Hepatic stellate cell (primary cell): ENCODE data around the gene AKR1B1.

ENCODE experiments used
- DNase-seq: peaks from one replicate; pipeline ENCODE4 v3.0.0; 2011; ENCODE audit warnings: low spot score

AKR1B1 gene

GRCh38 chr7:134444198-134444960 is 14.5 kb downstream of the AKR1B1 start:
- no peak for DNase-seq

- no peak for DNase-seq
Observed at GRCh38 chr7:134443396-134444070, 15.4 kb downstream of the AKR1B1 start.

- no peak for DNase-seq
Observed at GRCh38 chr7:134442441-134443220, 16.3 kb downstream of the AKR1B1 start.

- no peak for DNase-seq
Observed at GRCh38 chr7:134441264-134441663, 17.6 kb downstream of the AKR1B1 start.

- DNase-seq = no peak
Observed at GRCh38 chr7:134440476-134440875, 18.4 kb downstream of the AKR1B1 start.

GRCh38 chr7:134440067-134440466 is 18.8 kb downstream of the AKR1B1 start:
- DNase-seq = no peak

GRCh38 chr7:134438946-134439345 is 20.0 kb downstream of the AKR1B1 start:
- DNase-seq = no peak

- DNase-seq = peak; percentile 49
Observed at GRCh38 chr7:134435161-134435920, 23.6 kb downstream of the AKR1B1 start.

- no peak for DNase-seq
Observed at GRCh38 chr7:134434701-134435100, 24.2 kb downstream of the AKR1B1 start.

- no peak for DNase-seq
Observed at GRCh38 chr7:134433430-134433829, 25.5 kb downstream of the AKR1B1 start.

- peak; percentile 91 for DNase-seq
Observed at GRCh38 chr7:134432296-134433152, 26.4 kb downstream of the AKR1B1 start.

- DNase-seq = no peak
Observed at GRCh38 chr7:134431815-134432214, 27.1 kb downstream of the AKR1B1 start.

GRCh38 chr7:134429481-134429880 is 29.4 kb downstream of the AKR1B1 start:
- no peak for DNase-seq

GRCh38 chr7:134428942-134429341 is 30.0 kb downstream of the AKR1B1 start:
- DNase-seq = no peak

- no peak for DNase-seq
Observed at GRCh38 chr7:134427896-134428295, 31.0 kb downstream of the AKR1B1 start.

- no peak for DNase-seq
Observed at GRCh38 chr7:134425777-134426176, 33.1 kb downstream of the AKR1B1 start.

GRCh38 chr7:134422638-134423037 is 36.3 kb downstream of the AKR1B1 start:
- no peak for DNase-seq

- no peak for DNase-seq
Observed at GRCh38 chr7:134422008-134422407, 36.9 kb downstream of the AKR1B1 start.

- peak; percentile 65 for DNase-seq
Observed at GRCh38 chr7:134420424-134421125, 38.3 kb downstream of the AKR1B1 start.

GRCh38 chr7:134419875-134420274 is 39.0 kb downstream of the AKR1B1 start:
- no peak for DNase-seq
